Measurements from ENCODE around the gene WDR62. TPM values are rescaled to one million over a fixed set of nuclear protein-coding genes. Genes with fewer than 3 reads are reported as not detected.

WDR62 gene
- polyA plus RNA-seq, 3 donors = 4.4 to 6.2 (median 5.0) TPM

DNA sequence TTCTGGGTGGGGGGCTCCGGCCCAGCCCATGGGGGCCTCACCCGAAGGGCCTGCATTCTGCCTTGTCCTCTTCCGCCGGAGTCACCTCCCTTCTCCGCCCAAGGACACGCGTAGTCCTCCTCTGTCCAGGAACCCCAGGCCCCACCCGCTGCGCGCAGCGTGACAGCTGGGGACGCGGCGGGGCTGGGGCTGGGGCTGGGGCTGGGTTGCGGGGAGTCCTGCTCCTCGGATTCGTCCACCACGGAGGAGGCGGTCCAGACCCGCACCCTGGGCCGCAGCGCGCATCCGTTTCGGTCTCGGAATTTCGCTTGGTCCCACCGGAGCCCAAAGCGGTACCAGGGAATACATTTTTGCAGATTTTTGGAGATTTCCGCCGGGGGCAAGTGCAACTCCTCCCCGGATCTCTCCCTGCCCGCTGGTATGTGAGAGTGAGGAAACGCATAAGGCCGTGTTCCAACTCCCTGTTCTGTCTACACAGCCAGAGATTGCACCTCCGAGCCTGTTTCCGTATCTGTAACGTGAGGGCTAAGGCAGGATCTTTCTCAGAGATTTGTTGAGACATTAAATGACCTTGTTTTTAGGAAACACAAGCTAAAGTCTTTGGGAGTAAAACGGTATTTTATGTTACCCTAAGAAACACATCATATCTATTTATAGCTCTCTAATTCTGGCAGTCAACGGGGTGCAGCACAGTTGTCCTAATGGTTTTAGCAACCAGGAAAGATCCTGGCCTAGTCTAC, 97.8 kb downstream of the WDR62 start, which contains the start of gene COX7A1:
TSS of gene COX7A1 (minus strand) at position 96 of the 740 bp plus-strand sequence. CDS start at position 56, 40 bp downstream.
- peak in 5 of 11 donors; percentile 31 to 48 (median 34) for DNase-seq (ENCODE audit: extremely low read depth in 1 of 11, low read depth in 9 of 11, low spot score in 4 of 11)

GRCh38 chr19:36153126-36153525, 98.4 kb downstream of the WDR62 start:
- no peak for DNase-seq (ENCODE audit: extremely low read depth in 1 of 11, low read depth in 9 of 11, low spot score in 4 of 11)

Other genes with a start within 250 kb of the WDR62 start
- gene PRODH2, start 242.1 kb upstream of the WDR62 start, polyA plus RNA-seq (ENCODE audit: insufficient read length in 3 of 3) = 10 to 100 TPM; 28.7 to 50.1 (median 42.4) TPM
- 100 to 1,000 TPM; 138 to 184 (median 158) TPM for gene NPHS1, start 202.4 kb upstream of the WDR62 start, polyA plus RNA-seq (ENCODE audit: insufficient read length in 3 of 3)
- gene KIRREL2, start 198.0 kb upstream of the WDR62 start, polyA plus RNA-seq (ENCODE audit: insufficient read length in 3 of 3) = 10 to 100 TPM in 1 of 3 donors, 1 to 10 TPM in 2; 9.5 to 12.0 (median 9.6) TPM
- 10 to 100 TPM; 24.2 to 27.4 (median 27.3) TPM for gene APLP1, start 186.3 kb upstream of the WDR62 start, polyA plus RNA-seq (ENCODE audit: insufficient read length in 3 of 3)
- 1 to 10 TPM; 2.4 to 5.9 (median 3.6) TPM for gene NFKBID, start 154.4 kb upstream of the WDR62 start, polyA plus RNA-seq (ENCODE audit: insufficient read length in 3 of 3)
- gene HCST, start 152.4 kb upstream of the WDR62 start, polyA plus RNA-seq (ENCODE audit: insufficient read length in 3 of 3) = 1 to 10 TPM; 3.3 to 5.4 (median 5.3) TPM
- 10 to 100 TPM in 2 of 3 donors, 1 to 10 TPM in 1; 9.0 to 14.3 (median 11.9) TPM for gene TYROBP, start 146.6 kb upstream of the WDR62 start, polyA plus RNA-seq (ENCODE audit: insufficient read length in 3 of 3)
- 10 to 100 TPM in 2 of 3 donors, 1 to 10 TPM in 1; 8.2 to 13.9 (median 13.3) TPM for gene LRFN3, start 118.5 kb upstream of the WDR62 start, polyA plus RNA-seq (ENCODE audit: insufficient read length in 3 of 3)
- gene SDHAF1, start 59.7 kb upstream of the WDR62 start, polyA plus RNA-seq (ENCODE audit: insufficient read length in 3 of 3) = 10 to 100 TPM; 10.6 to 15.7 (median 15.3) TPM
- gene SYNE4, start 46.1 kb upstream of the WDR62 start, polyA plus RNA-seq (ENCODE audit: insufficient read length in 3 of 3) = 10 to 100 TPM in 2 of 3 donors, 1 to 10 TPM in 1; 9.8 to 16.4 (median 11.8) TPM
- gene ALKBH6, start 40.7 kb upstream of the WDR62 start, polyA plus RNA-seq (ENCODE audit: insufficient read length in 3 of 3) = 10 to 100 TPM; 14.0 to 15.8 (median 15.4) TPM
- 10 to 100 TPM; 51.9 to 54.0 (median 53.7) TPM for gene CLIP3, start 22.0 kb upstream of the WDR62 start, polyA plus RNA-seq (ENCODE audit: insufficient read length in 3 of 3)
- 10 to 100 TPM in 2 of 3 donors, 1 to 10 TPM in 1; 9.0 to 14.8 (median 13.9) TPM for gene THAP8, start 612 bp upstream of the WDR62 start, polyA plus RNA-seq (ENCODE audit: insufficient read length in 3 of 3)
- not detected for gene OVOL3, start 56.2 kb downstream of the WDR62 start, polyA plus RNA-seq (ENCODE audit: insufficient read length in 3 of 3)
- gene POLR2I, start 60.0 kb downstream of the WDR62 start, polyA plus RNA-seq (ENCODE audit: insufficient read length in 3 of 3) = 10 to 100 TPM; 46.2 to 58.4 (median 49.9) TPM
- gene TBCB, start 60.6 kb downstream of the WDR62 start, polyA plus RNA-seq (ENCODE audit: insufficient read length in 3 of 3) = 100 to 1,000 TPM; 107 to 146 (median 119) TPM
- gene CAPNS1, start 85.2 kb downstream of the WDR62 start, polyA plus RNA-seq (ENCODE audit: insufficient read length in 3 of 3) = 100 to 1,000 TPM; 522 to 608 (median 545) TPM
- 10 to 100 TPM; 16.5 to 30.8 (median 30.2) TPM for gene COX7A1, start 97.5 kb downstream of the WDR62 start, polyA plus RNA-seq (ENCODE audit: insufficient read length in 3 of 3)
- 1 to 10 TPM; 7.0 to 7.8 (median 7.0) TPM for gene ZNF565, start 159.8 kb downstream of the WDR62 start, polyA plus RNA-seq (ENCODE audit: insufficient read length in 3 of 3)
- gene ZNF146, start 160.2 kb downstream of the WDR62 start, polyA plus RNA-seq (ENCODE audit: insufficient read length in 3 of 3) = 100 to 1,000 TPM; 123 to 168 (median 139) TPM

Measured in renal cortex interstitium (tissue), 11 donors.